ENCODE results near the gene ALDH3B1.

ALDH3B1 gene

DNA sequence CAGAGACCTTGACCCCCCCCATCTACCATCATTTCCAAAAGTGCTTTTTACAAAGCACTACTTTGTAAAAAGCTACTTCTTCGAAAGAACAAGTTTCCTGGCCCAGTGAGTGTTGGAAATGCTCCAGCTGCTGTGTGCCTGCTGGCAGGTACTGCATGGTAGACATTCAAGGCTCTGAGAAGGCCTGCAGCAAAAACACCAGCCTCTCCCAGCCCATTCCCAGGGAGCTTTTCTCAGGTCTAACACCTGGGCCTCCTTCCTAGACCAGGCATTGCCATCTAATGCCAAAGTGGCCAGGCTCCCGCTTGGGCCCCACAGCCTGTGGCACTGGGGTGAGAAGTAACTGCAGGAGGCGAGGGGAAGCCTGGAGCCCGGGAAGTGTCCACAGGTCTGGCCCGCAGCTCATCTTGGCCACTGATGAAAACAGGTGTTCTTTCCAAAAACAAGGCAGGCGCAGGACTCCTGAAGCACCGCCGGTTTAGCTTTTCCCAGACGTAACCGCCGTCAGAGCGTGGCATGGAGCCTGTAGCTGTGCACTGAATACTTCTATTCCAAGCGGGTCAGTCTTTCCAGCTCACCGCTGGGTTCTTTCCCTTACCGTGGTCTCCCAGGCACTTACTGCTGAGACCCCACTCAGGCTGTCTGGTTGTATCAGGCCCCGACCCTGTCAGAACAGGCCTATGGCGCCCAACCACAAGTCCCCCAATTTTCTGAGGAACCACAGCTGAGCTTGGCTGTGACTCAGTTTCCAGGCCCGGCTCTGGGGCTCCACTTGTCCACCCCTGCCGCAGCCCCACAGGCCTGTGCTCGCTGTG lies 27.5 kb downstream of the ALDH3B1 start:
- TF ChIP-seq, protein P1, sequence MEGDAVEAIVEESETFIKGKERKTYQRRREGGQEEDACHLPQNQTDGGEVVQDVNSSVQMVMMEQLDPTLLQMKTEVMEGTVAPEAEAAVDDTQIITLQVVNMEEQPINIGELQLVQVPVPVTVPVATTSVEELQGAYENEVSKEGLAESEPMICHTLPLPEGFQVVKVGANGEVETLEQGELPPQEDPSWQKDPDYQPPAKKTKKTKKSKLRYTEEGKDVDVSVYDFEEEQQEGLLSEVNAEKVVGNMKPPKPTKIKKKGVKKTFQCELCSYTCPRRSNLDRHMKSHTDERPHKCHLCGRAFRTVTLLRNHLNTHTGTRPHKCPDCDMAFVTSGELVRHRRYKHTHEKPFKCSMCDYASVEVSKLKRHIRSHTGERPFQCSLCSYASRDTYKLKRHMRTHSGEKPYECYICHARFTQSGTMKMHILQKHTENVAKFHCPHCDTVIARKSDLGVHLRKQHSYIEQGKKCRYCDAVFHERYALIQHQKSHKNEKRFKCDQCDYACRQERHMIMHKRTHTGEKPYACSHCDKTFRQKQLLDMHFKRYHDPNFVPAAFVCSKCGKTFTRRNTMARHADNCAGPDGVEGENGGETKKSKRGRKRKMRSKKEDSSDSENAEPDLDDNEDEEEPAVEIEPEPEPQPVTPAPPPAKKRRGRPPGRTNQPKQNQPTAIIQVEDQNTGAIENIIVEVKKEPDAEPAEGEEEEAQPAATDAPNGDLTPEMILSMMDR (IDR thresholded peaks at IDR 0.05), result no peak

DNA sequence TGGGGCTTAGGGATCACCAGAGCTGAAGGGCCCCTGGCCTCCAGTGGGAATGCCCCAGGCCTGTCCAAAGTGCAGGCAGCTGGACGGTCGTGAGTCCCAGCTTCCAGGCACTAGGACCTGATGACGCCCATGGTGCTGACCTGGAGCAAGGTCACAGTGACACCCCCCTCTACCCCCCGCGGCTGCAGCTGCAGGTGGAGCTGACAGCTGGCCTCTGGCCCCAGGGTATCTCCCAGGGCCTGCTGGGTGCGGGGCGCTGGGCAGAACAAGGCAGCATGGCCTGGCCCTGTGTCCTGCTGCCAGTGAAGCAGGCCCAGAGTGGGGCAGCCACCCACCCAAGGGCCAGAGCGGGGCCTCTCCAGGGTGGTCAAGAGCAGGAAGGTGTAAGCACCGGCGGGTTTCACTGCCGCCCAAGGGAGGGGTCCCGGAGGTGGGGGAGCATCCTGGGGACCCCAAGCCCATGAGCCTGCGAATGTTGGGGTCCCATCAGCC lies 28.1 kb downstream of the ALDH3B1 start:
- TF ChIP-seq, protein P1 (IDR thresholded peaks at IDR 0.05), result no peak

DNA sequence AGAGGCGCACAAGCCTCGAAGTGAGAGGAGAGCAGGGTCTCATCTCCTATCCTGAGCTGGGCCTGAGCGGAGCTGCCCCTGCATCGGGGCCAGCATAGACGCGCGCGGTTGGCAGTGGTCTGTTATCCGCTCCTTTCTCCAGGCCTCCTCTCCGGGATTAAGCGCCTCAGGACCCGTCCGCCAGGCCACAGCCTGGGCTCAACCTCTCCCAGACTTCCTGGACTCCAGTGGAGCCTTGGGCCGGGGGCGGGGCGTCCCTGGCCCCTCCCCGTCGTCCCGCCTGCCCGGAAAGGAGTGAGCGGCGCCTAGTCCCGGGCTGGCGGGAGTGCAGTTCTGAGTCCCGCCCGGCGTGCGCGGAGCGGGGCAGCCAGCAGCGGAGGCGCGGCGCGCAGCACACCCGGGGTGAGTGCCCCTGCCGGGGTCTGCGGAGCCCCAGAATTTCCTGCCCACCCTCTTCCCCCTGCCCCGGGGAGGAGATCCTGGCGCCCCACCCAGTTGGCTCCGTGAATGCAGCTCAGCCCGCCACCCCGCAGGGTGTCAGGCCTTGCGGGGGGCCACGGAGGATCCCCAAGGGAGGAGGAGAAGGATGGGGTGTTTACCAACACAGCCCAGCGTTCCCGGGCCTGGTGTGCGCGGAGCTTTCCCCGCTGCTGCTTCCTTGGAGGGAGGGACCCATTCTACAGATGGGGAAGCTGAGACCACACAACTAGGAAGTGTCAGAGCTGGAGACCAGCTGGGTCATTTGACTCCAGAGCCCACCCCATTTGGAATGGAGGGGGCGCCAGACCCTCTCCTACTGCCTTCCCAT lies 28.8 kb downstream of the ALDH3B1 start, which contains the start of gene TCIRG1:
Gene TCIRG1 (plus strand): TSS at position 308 of the 808 bp plus-strand sequence. CDS start 2,247 bp downstream, outside the sequence.
- TF ChIP-seq, protein P1 (IDR thresholded peaks at IDR 0.05), result no peak

DNA sequence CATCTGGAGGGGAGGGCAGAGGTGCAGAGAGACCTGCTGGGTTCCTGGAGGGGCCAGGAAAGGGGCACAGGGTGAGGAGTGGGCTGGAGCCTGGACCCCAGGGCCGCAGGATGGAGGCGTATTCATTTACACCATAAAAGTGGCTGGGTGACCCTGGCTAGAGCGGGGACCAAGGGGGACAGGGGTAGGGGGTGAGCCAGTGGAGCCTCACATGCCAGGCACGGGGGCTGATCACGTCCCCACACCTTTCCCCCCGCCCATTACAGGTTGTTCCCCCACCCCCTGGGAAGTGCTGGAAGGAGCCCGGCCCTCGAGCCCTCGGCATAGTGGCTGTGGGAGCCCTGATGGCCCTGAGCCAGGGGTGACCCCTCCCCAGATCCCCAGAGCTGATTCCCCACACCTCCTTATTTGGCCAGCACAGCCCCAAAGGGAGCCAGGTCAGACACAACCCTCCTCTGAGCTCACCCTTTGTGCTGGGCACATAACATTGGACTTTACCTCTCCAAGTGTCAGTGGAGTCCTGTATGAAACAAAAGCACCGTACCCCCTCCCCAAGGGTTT lies 29.5 kb downstream of the ALDH3B1 start:
- TF ChIP-seq, protein P1 (IDR thresholded peaks at IDR 0.05), result no peak

DNA sequence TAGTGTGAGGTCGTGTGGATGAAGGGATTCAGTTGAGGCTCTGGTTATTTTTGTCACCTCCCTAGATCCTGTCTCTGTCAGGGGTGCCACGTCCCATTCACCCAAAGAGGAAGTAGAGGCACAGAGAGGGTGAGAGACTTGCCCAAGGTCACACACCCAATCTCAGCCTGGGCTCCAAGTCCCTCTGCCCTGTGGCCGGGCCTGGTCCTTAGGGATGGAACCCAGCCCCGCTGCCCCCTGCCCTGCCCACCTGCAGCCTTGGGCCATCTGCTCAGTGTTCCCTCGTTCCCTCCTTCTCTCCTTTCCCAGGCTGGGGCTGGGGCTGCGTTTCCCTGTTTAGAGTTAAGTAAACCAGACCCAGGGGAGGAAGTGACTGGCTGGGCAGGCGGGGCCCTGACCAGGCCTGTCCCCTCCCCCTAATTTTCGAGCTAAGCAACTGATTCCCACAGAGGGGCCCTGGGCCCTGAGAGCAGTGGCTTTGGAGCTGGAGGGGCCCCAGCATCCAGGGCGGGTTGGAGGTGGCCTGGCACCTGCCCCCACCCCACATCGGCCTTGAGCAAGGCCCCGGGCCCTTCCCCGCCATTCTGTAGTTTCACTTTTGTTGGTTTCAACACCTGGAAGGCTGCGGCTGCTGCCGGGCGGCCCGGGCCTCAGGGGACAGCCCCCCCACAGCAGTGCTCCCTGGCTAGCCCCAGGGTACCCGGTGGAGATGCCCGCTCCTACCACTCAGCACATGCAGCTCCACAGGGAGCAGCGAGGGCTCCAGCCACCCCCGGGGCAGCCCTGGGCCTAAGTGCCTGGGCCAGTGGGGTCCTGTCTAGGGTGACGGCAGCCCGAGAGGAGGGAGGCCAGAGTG lies 30.2 kb downstream of the ALDH3B1 start:
- TF ChIP-seq, protein P1 (IDR thresholded peaks at IDR 0.05), result no peak

DNA sequence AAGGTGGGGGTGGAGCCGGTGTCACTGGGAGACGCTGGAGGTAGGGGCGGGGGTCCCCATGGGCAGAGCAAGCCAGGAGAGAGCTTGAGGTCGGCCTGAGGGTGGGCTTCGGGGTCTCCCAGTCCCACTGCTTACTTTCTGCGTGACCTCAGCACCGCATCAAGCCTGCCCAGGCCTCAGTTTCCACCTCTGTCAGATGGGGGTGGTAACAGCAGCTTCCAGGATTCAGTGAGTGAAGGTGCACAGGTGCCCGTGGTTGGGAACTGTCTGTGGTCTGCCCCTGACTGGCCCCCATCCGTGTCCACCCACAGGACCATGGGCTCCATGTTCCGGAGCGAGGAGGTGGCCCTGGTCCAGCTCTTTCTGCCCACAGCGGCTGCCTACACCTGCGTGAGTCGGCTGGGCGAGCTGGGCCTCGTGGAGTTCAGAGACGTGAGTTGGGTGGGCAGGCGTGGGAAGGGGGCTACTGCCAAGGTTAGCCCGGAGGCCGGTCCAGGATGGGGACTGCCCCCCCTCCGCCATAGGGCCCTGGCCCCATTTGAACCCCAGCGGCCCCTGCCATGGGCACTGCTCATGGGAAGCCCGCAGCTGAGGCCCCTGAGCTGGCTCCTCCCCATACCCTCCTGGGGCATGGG lies 30.9 kb downstream of the ALDH3B1 start:
- TF ChIP-seq, protein P1 (IDR thresholded peaks at IDR 0.05), result no peak
